Brain microvascular endothelial cell (primary cell): ENCODE data around the gene ZNF813.
A peak's percentile ranks its signal among the peaks of the same experiment; 100 is the strongest.
"Not testable (repeated sequence)": the region's sequence is repeated elsewhere in the genome, so short reads cannot be mapped to it uniquely, and the experiment has no call there.

Experiments used
- DNase-seq: peaks from one replicate; pipeline ENCODE4 v3.0.0-alpha.2; 2020
- H3K27ac ChIP-seq: fragments of 250-450 bp; sonication (Bioruptor Pico); 2 replicates; pipeline ENCODE4 v1.5.1; 2020; ENCODE audit warnings: mild to moderate bottlenecking, moderate library complexity
- H3K27me3 ChIP-seq: fragments of 250-450 bp; sonication (Bioruptor Pico); replicated peaks from 2 replicates; pipeline ENCODE4 v1.5.1; 2020; ENCODE audit warnings: mild to moderate bottlenecking
- H3K36me3 ChIP-seq: fragments of 250-450 bp; sonication (Bioruptor Pico); replicated peaks from 2 replicates; pipeline ENCODE4 v1.5.1; 2020; ENCODE audit warnings: mild to moderate bottlenecking
- H3K4me3 ChIP-seq: 2 replicates; pipeline ENCODE4 v1.5.1; 2011; ENCODE audit warnings: low read depth, mild to moderate bottlenecking, control low read depth, low read length, moderate library complexity
- in situ Hi-C: cut with HindIII; loops from 2 replicates; pipeline ENCODE4 v1.10.0; 2017; ENCODE audit warnings: low sequenced_read_pairs, low pct_ligation_motif_present
- TF ChIP-seq, protein P1 (sequence below): IDR thresholded peaks from 2 replicates; pipeline ENCODE4 v1.5.1; 2011; ENCODE audit warnings: low read depth, mild to moderate bottlenecking, moderate library complexity, low read length, control low read depth, inconsistent platforms; ENCODE audit errors: missing control alignments

The ZNF813 gene

GRCh38 chr19:53467485-53468262, at the start of gene ZNF813:
Gene ZNF813 (plus strand): TSS chr19:53467733. CDS start chr19:53483823, 16,090 bp downstream.
- no peaks in the 10 kb centered on the region for H3K36me3 ChIP-seq
- in situ Hi-C loops = no loop called here
- TF ChIP-seq, protein P1, sequence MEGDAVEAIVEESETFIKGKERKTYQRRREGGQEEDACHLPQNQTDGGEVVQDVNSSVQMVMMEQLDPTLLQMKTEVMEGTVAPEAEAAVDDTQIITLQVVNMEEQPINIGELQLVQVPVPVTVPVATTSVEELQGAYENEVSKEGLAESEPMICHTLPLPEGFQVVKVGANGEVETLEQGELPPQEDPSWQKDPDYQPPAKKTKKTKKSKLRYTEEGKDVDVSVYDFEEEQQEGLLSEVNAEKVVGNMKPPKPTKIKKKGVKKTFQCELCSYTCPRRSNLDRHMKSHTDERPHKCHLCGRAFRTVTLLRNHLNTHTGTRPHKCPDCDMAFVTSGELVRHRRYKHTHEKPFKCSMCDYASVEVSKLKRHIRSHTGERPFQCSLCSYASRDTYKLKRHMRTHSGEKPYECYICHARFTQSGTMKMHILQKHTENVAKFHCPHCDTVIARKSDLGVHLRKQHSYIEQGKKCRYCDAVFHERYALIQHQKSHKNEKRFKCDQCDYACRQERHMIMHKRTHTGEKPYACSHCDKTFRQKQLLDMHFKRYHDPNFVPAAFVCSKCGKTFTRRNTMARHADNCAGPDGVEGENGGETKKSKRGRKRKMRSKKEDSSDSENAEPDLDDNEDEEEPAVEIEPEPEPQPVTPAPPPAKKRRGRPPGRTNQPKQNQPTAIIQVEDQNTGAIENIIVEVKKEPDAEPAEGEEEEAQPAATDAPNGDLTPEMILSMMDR = no peak
- no peaks in the 10 kb centered on the region for H3K27me3 ChIP-seq
- H3K27ac ChIP-seq = peak within 1 kb of the TSS; percentile 60
- peak; percentile 79 for DNase-seq
- H3K4me3 ChIP-seq = peak within 1 kb of the TSS; percentile 73

DNA sequence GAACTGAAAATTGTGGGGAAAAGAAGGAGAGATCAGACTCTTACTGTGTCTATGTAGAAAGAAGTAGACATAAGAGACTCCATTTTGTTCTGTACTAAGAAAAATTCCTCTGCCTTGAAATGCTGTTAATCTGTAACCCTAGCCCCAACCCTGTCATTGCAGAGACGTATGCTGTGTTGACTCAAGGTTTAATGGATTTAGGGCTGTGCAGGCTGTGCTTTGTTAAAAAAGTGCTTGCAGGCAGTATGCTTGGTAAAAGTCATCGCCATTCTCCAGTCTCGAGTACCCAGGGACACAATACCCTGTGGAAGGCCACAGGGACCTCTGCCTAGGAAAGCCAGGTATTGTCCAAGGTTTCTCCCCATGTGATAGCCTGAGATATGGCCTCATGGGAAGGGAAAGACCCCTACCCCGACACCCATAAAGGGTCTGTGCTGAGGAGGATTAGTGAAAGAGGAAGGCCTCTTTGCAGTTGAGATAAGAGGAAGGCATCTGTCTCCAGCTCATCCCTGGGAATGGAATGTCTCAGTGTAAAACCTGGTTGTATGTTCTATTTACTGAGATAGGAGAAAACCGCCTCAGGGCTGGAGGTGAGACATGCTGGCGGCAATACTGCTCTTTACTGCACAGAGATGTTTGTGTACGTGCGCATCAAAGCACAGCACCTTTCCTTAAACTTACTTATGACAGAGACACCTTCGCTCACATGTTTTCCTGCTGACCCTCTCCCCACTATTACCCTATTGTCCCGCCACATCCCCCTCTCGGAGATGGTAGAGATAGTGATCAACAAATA, 46.8 kb upstream of the ZNF813 start:
- in situ Hi-C loops, H3K4me3 ChIP-seq, H3K27ac ChIP-seq, DNase-seq, H3K36me3 ChIP-seq, H3K27me3 ChIP-seq: not testable (repeated sequence)

DNA sequence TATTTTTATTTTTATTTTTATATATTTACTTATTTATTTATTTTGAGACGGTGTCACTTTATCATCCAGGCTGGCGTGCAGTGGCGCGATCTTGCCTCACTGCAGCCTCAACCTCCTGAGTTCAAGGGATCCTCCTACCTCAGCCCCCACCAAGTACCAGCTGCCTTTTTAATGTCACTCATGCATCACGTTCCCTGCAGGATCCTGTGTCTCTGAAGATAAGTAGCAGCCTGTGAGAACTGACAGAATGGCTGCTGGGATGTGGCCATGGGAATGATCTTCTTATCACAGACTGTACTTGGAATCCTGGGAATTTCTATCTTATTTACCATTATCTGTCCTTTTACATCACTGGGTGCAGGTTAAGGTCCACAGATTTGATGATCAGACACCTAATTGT, 45.0 kb upstream of the ZNF813 start:
- Histone ChIP-seq H3K4me3 (no peak overlapping the region), H3K27me3 (no peaks in the 10 kb centered on the region), H3K36me3 (no peaks in the 10 kb centered on the region), H3K27ac (no peak overlapping the region)
- TF ChIP-seq, protein P1 = no peak
- in situ Hi-C loops = no loop called here
- no peak for DNase-seq

- H3K4me3 ChIP-seq, H3K27me3 ChIP-seq, H3K36me3 ChIP-seq, H3K27ac ChIP-seq, DNase-seq, in situ Hi-C loops: not testable (repeated sequence)
Observed at GRCh38 chr19:53423074-53423473, 44.5 kb upstream of the ZNF813 start.

DNA sequence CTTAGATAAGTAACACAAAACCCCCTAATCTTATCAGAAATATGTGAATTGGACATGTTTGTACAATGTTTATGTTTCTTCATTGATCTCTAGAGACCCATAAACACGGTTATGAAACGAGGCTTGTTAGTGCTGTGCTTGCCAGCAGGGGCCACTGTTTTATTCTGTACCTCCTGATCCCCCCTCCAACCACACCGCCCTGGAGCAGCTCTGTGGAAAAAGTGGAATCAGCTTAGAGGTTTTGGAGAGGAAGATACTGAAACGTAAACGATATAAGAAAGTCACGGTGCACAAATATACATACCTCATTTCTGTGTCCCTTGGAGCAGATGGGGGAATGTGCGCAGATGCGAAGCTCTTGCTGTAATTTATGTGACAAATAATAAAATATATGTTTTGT, 43.9 kb upstream of the ZNF813 start:
- in situ Hi-C loops, H3K27me3 ChIP-seq, H3K27ac ChIP-seq, H3K4me3 ChIP-seq, H3K36me3 ChIP-seq: not testable (repeated sequence)
- peak; percentile 6 for DNase-seq

DNA sequence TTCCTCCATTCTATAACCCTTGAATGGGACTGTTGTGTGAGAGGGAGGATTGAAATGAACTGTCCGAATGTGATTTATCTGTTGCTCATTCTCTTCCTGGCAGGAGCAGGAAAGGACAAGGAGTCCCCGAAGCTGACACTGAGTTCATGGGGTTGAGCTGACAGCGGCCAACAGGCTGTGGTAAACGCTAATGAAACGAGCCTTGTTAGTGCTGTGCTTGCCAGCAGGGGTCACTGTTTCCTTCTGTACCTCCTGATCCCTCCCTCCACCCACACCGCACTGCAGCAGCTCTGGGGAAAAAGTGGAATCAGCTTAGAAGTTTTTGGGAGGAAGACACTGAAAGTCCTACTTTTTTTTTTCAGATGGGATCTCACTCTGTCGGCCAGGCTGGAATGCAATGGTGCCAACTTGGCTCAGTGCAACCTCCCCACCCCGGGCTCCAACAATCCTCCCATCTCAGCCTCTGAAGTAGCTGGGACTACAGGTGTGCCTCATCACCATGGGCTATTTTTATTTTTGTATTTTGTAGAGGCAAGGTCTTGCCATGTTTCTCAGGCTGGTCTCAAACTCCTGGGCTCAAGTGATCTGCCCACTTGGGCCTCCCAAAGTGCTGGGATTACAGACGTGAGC, 42.5 kb upstream of the ZNF813 start:
- in situ Hi-C loops = no loop called here
- peak; percentile 62 for DNase-seq
- Histone ChIP-seq H3K4me3 (no peak overlapping the region), H3K27me3 (no peaks in the 10 kb centered on the region), H3K36me3 (no peaks in the 10 kb centered on the region), H3K27ac (no peak overlapping the region)
- TF ChIP-seq, protein P1 = peak; percentile 77
